WTC11 (cell line): Measurements from ENCODE around the gene MAP7. TPM values are rescaled to one million over a fixed set of nuclear protein-coding genes. Genes with fewer than 3 reads are reported as not detected.

Experiments
- ATAC-seq: fragments of 200-7000 bp; cut with Tn5 transposase; 2 replicates; pipeline ENCODE4 v1.10.0; 2021; ENCODE audit warnings: mild to moderate bottlenecking, moderate library complexity
- CTCF ChIA-PET: fragments of 300-600 bp; sonication (Branson Sonifier 250); formaldehyde crosslinking; loops from one replicate; lab custom pipeline; 2021; ENCODE audit warnings: antibody characterized with exemption; lab: Charles Lee
- POLR2A ChIA-PET: fragments of 350-600 bp; sonication (Branson Sonifier 250); formaldehyde crosslinking; loops from one replicate; lab custom pipeline; 2021; ENCODE audit warnings: antibody characterized with exemption; lab: Charles Lee
- DNase-seq: peaks from one replicate; pipeline ENCODE4 v3.0.0; 2021; ENCODE audit warnings: low spot score
- H3K27ac Mint-ChIP-seq: 2 replicates; pipeline ENCODE4 v1.8.0; 2021; ENCODE audit warnings: mixed read lengths
- H3K27me3 Mint-ChIP-seq: 2 replicates; pipeline ENCODE4 v1.8.0; 2021; ENCODE audit warnings: low read depth, mild to moderate bottlenecking, moderate library complexity, mixed read lengths
- H3K36me3 Mint-ChIP-seq: 2 replicates; pipeline ENCODE4 v1.8.0; 2021; ENCODE audit warnings: mixed read lengths
- H3K4me1 Mint-ChIP-seq: 2 replicates; pipeline ENCODE4 v1.8.0; 2022; ENCODE audit warnings: mixed read lengths
- H3K4me3 Mint-ChIP-seq: 2 replicates; pipeline ENCODE4 v1.8.0; 2021; ENCODE audit warnings: mild to moderate bottlenecking, moderate library complexity, mixed read lengths
- H3K9me3 Mint-ChIP-seq: 2 replicates; pipeline ENCODE4 v1.8.0; 2021; ENCODE audit warnings: mixed read lengths
- ARID4B ChIP-seq: sonication (generic); formaldehyde crosslinking; IDR thresholded peaks from 2 replicates; pipeline ENCODE4 v1.8.0; 2023; ENCODE audit warnings: missing genetic modification reagents, mild to moderate bottlenecking, borderline replicate concordance
- CTCF ChIP-seq: fragments of 200-600 bp; IDR thresholded peaks from 2 replicates; pipeline ENCODE4 v1.8.0; 2022; ENCODE audit warnings: antibody characterized with exemption
- ESRRA ChIP-seq: sonication (generic); formaldehyde crosslinking; IDR thresholded peaks from 2 replicates; pipeline ENCODE4 v1.8.1; 2022; ENCODE audit warnings: mild to moderate bottlenecking, missing genetic modification reagents, borderline replicate concordance
- GRHL2 ChIP-seq: fragments of 250-450 bp; sonication (Bioruptor Pico); IDR thresholded peaks from 2 replicates; pipeline ENCODE4 v1.8.0; 2022; ENCODE audit warnings: mild to moderate bottlenecking, moderate library complexity; ENCODE audit not compliant: insufficient replicate concordance, severe bottlenecking
- JUN ChIP-seq: sonication (generic); formaldehyde crosslinking; IDR thresholded peaks from 2 replicates; pipeline ENCODE4 v1.8.0; 2023; ENCODE audit warnings: mild to moderate bottlenecking, missing genetic modification reagents
- MLX ChIP-seq: sonication (generic); formaldehyde crosslinking; IDR thresholded peaks from 2 replicates; pipeline ENCODE4 v1.8.1; 2023; ENCODE audit warnings: mild to moderate bottlenecking, missing genetic modification reagents, moderate library complexity
- MYBL2 ChIP-seq: sonication (generic); formaldehyde crosslinking; IDR thresholded peaks from 2 replicates; pipeline ENCODE4 v1.8.1; 2023; ENCODE audit warnings: mild to moderate bottlenecking, moderate library complexity, missing genetic modification reagents
- PRDM15 ChIP-seq: sonication (generic); formaldehyde crosslinking; IDR thresholded peaks from 2 replicates; pipeline ENCODE4 v1.8.0; 2022; ENCODE audit warnings: missing genetic modification reagents
- PREB ChIP-seq: sonication (generic); formaldehyde crosslinking; IDR thresholded peaks from 2 replicates; pipeline ENCODE4 v1.8.1; 2022; ENCODE audit warnings: mild to moderate bottlenecking, missing genetic modification reagents, moderate library complexity, borderline replicate concordance
- RELA ChIP-seq: sonication (generic); formaldehyde crosslinking; IDR thresholded peaks from 2 replicates; pipeline ENCODE4 v1.8.1; 2022; ENCODE audit warnings: missing genetic modification reagents, mild to moderate bottlenecking, borderline replicate concordance
- USF1 ChIP-seq: sonication (generic); formaldehyde crosslinking; IDR thresholded peaks from 2 replicates; pipeline ENCODE4 v1.8.0; 2022; ENCODE audit warnings: mild to moderate bottlenecking, missing genetic modification reagents
- ZBTB21 ChIP-seq: sonication (generic); formaldehyde crosslinking; IDR thresholded peaks from 2 replicates; pipeline ENCODE4 v1.8.1; 2023; ENCODE audit warnings: mild to moderate bottlenecking, missing genetic modification reagents, borderline replicate concordance
- ZNF232 ChIP-seq: sonication (generic); formaldehyde crosslinking; IDR thresholded peaks from 2 replicates; pipeline ENCODE4 v1.8.0; 2022; ENCODE audit warnings: mild to moderate bottlenecking, missing genetic modification reagents
- ZNF263 ChIP-seq: sonication (generic); formaldehyde crosslinking; IDR thresholded peaks from 2 replicates; pipeline ENCODE4 v1.8.1; 2022; ENCODE audit warnings: low read depth, mild to moderate bottlenecking, moderate library complexity, missing genetic modification reagents
- ZNF416 ChIP-seq: fragments of 250-450 bp; sonication (Bioruptor Pico); IDR thresholded peaks from 2 replicates; pipeline ENCODE4 v1.9.0; 2021; ENCODE audit warnings: mild to moderate bottlenecking, inconsistent platforms
- ZNF423 ChIP-seq: fragments of 250-450 bp; sonication (Bioruptor Pico); IDR thresholded peaks from 2 replicates; pipeline ENCODE4 v2.1.2; 2022; ENCODE audit warnings: mild to moderate bottlenecking, moderate library complexity
- ZNF532 ChIP-seq: fragments of 250-450 bp; sonication (Bioruptor Pico); IDR thresholded peaks from 2 replicates; pipeline ENCODE4 v1.9.0; 2021; ENCODE audit warnings: mild to moderate bottlenecking, borderline replicate concordance
- ZNF671 ChIP-seq: fragments of 250-450 bp; sonication (Bioruptor Pico); IDR thresholded peaks from 2 replicates; pipeline ENCODE4 v1.8.0; 2021; ENCODE audit warnings: mild to moderate bottlenecking
- total RNA-seq: library from RNA; stranded (reverse); gene quantifications from 3 replicates; pipeline ENCODE4 v1.2.3, GENCODE V29; 2021

MAP7 gene
- total RNA-seq, 1 experiment from 2014 or later = 56.6 TPM

- Mint-ChIP-seq H3K9me3 (peaks cover 20% of the 10 kb centered on the region), H3K27ac (no peak overlapping the region), H3K27me3 (no peaks in the 10 kb centered on the region), H3K4me3 (no peak overlapping the region), H3K36me3 (peaks cover 22% of the 10 kb centered on the region), H3K4me1 (peaks cover 11% of the 10 kb centered on the region)
- ATAC-seq (no peak), DNase-seq (no peak)
- ChIA-PET CTCF (no interaction called here), POLR2A (no interaction called here)
- TF ChIP-seq PREB (CRISPR knock-in tag) = no peak
- no peak for TF ChIP-seq ZNF232 (CRISPR knock-in tag)
These were observed 151.8 kb downstream of the MAP7 start for GRCh38 chr6:136398453-136398852.

GRCh38 chr6:136396908-136397307 is 153.3 kb downstream of the MAP7 start:
- ChIA-PET POLR2A (no interaction called here), CTCF (interaction anchor here (1.1 kb wide), 1 partner anchor 153 kb away, joined by 3 read pairs; the partner anchor contains the start of gene MAP7)
- peaks cover 17% of the 10 kb centered on the region for H3K9me3 Mint-ChIP-seq
- no peak overlapping the region for H3K27ac Mint-ChIP-seq
- no peaks in the 10 kb centered on the region for H3K27me3 Mint-ChIP-seq
- ATAC-seq = no peak
- no peak for DNase-seq
- peaks cover 18% of the 10 kb centered on the region for H3K36me3 Mint-ChIP-seq
- peaks cover 11% of the 10 kb centered on the region for H3K4me1 Mint-ChIP-seq
- H3K4me3 Mint-ChIP-seq = no peak overlapping the region
- TF ChIP-seq JUN (CRISPR knock-in tag) (no peak), ZBTB21 (CRISPR knock-in tag) (no peak), ARID4B (no peak), RELA (CRISPR knock-in tag) (no peak), ZNF416 (CRISPR knock-in tag) (no peak), PRDM15 (no peak), GRHL2 (no peak), CTCF (no peak), ESRRA (no peak), ZNF532 (CRISPR knock-in tag) (no peak), MYBL2 (no peak), ZNF423 (CRISPR knock-in tag) (no peak), MLX (CRISPR knock-in tag) (no peak), ZNF671 (CRISPR knock-in tag) (no peak), USF1 (CRISPR knock-in tag) (no peak), ZNF263 (CRISPR knock-in tag) (no peak)
